Liver (tissue), 3 donors: Measurements from ENCODE around the gene PSMB11.

Source experiments
- ATF3 ChIP-seq: IDR thresholded peaks from 2 replicates; pipeline ENCODE4 v1.6.1; 2016; ENCODE audit warnings: antibody characterized with exemption
- CTCF ChIP-seq: fragments of 150-350 bp; IDR thresholded peaks from 2 replicates; pipeline ENCODE4 v1.5.1; 2017; ENCODE audit warnings: improper control_type of control experiment, low read depth, low read length; ENCODE audit not compliant: missing input control
- EGR1 ChIP-seq, 2 donors: IDR thresholded peaks; 2 replicates each; pipeline ENCODE4 v1.6.1; 2016 to 2018; ENCODE audit warnings: antibody characterized with exemption in 2 of 2, low read depth in 2 of 2
- FOXA1 ChIP-seq: IDR thresholded peaks from 2 replicates; pipeline ENCODE4 v1.6.1; 2016; ENCODE audit warnings: antibody characterized with exemption
- GABPA ChIP-seq, 2 donors: IDR thresholded peaks in 1 of 2; conservative IDR thresholded peaks in 1 of 2; 2 replicates each; pipeline ENCODE4 v1.6.1; 2016; ENCODE audit warnings: antibody characterized with exemption in 2 of 2, mild to moderate bottlenecking in 1 of 2, moderate library complexity in 1 of 2
- HNF4G ChIP-seq: IDR thresholded peaks from 2 replicates; pipeline ENCODE4 v1.6.1; 2016; ENCODE audit warnings: antibody characterized with exemption
- JUND ChIP-seq, 2 donors: IDR thresholded peaks; 2 replicates each; pipeline ENCODE4 v1.6.1; 2016; ENCODE audit warnings: antibody characterized with exemption in 2 of 2
- MAX ChIP-seq: IDR thresholded peaks from 2 replicates; pipeline ENCODE4 v1.6.1; 2016; ENCODE audit warnings: antibody characterized with exemption
- RAD21 ChIP-seq, 2 donors: IDR thresholded peaks; 2 replicates each; pipeline ENCODE4 v1.6.1; 2016; ENCODE audit warnings: antibody characterized with exemption in 2 of 2, mild to moderate bottlenecking in 2 of 2
- REST ChIP-seq: IDR thresholded peaks from 2 replicates; pipeline ENCODE4 v1.6.1; 2016; ENCODE audit warnings: antibody characterized with exemption, mild to moderate bottlenecking
- SP1 ChIP-seq: IDR thresholded peaks from 2 replicates; pipeline ENCODE4 v1.6.1; 2018; ENCODE audit warnings: antibody characterized with exemption, mild to moderate bottlenecking
- TAF1 ChIP-seq: conservative IDR thresholded peaks from 2 replicates; pipeline ENCODE4 v1.6.1; 2016; ENCODE audit warnings: antibody characterized with exemption, mild to moderate bottlenecking
- YY1 ChIP-seq: IDR thresholded peaks from 2 replicates; pipeline ENCODE4 v1.6.1; 2016; ENCODE audit warnings: antibody characterized with exemption, mild to moderate bottlenecking
- ZBTB33 ChIP-seq: IDR thresholded peaks from 2 replicates; pipeline ENCODE4 v1.6.1; 2016; ENCODE audit warnings: antibody characterized with exemption
- donor health status: healthy.
- donor health status: healthy.

GRCh38 chr14:23045419-23046357 is 3.7 kb downstream of the PSMB11 start:
- TF ChIP-seq CTCF = no peak
- TF ChIP-seq SP1 = no peak
- TF ChIP-seq REST = no peak
- no peak for TF ChIP-seq EGR1 (IDR thresholded peaks at IDR 0.05; ENCODE audit: low read depth in 2 of 2)
- no peak for TF ChIP-seq MAX
- no peak for TF ChIP-seq FOXA1
- no peak for TF ChIP-seq YY1
- no peak for TF ChIP-seq TAF1
- no peak for TF ChIP-seq RAD21 (IDR thresholded peaks at IDR 0.05)
- TF ChIP-seq HNF4G = no peak
- no peak for TF ChIP-seq ATF3
- no peak for TF ChIP-seq JUND (IDR thresholded peaks at IDR 0.05)
- no peak for TF ChIP-seq ZBTB33
- no peak for TF ChIP-seq GABPA (IDR thresholded peaks at IDR 0.05 in 1 of 2, conservative IDR thresholded peaks at IDR 0.05 in 1 of 2)
